GM12878 (cell line): ENCODE results near the gene PITRM1. TPM values are rescaled to one million over a fixed set of nuclear protein-coding genes. Genes with fewer than 3 reads are reported as not detected.

Experiments
- ATAC-seq: fragments of 200-7000 bp; cut with Tn5 transposase; 3 replicates; pipeline ENCODE4 v1.9.1; 2020; ENCODE audit warnings: mild to moderate bottlenecking, moderate library complexity
- BruUV-seq: library from RNA; stranded (reverse); fragments of 400-500 nt; replicated peaks from 2 replicates; lab custom pipeline; 2021; lab: Mats Ljungman, UMichigan
- CTCF ChIA-PET: fragments of 300-600 bp; sonication (Branson Sonifier 250); formaldehyde crosslinking; extraction: SDS; loops from one replicate; lab custom pipeline; 2021; ENCODE audit warnings: inconsistent platforms; lab: Yijun Ruan, JAX
- POLR2A ChIA-PET: fragments of 350-600 bp; formaldehyde crosslinking; extraction: SDS; loops from one replicate; lab custom pipeline; 2021; ENCODE audit warnings: inconsistent platforms; lab: Charles Lee
- RAD21 ChIA-PET: fragments of 300-600 bp; sonication (Branson Sonifier 250); formaldehyde crosslinking; loops from one replicate; lab custom pipeline; 2023; ENCODE audit warnings: antibody characterized with exemption; ENCODE audit not compliant: unreplicated experiment; lab: Charles Lee
- SMC1A ChIA-PET: fragments of 300-600 bp; sonication (Branson Sonifier 250); formaldehyde crosslinking; loops from one replicate; lab custom pipeline; 2023; ENCODE audit not compliant: unreplicated experiment, uncharacterized antibody; lab: Charles Lee
- DNase-seq: peaks from one replicate; pipeline ENCODE4 v3.0.0-alpha.2; 2011; ENCODE audit warnings: low read depth, low spot score
- FAIRE-seq: peaks from 3 replicates; lab custom pipeline; 2011; peaks lifted over from hg19 to GRCh38; lab: Jason Lieb, UNC
- H2AFZ ChIP-seq: 2 replicates; pipeline ENCODE4 v1.6.0; 2011; ENCODE audit warnings: low read depth, low read length, control low read depth; ENCODE audit not compliant: control insufficient read depth
- H3K27ac ChIP-seq: 2 replicates; pipeline ENCODE4 v1.5.1; 2011; ENCODE audit warnings: control low read depth; ENCODE audit not compliant: control insufficient read depth, insufficient read depth
- H3K27me3 ChIP-seq, 2 experiments: replicated peaks in 1 of 2; 2 replicates each; pipeline versions ENCODE4 v1.6.0 to v1.6.1; 2011; ENCODE audit warnings: low read length in 1 of 2; ENCODE audit not compliant: control insufficient read depth in 2 of 2, insufficient read depth in 2 of 2
- H3K36me3 ChIP-seq, 2 experiments: 2 replicates each; pipeline ENCODE4 v1.5.1; 2011; ENCODE audit warnings: low read length in 1 of 2; ENCODE audit not compliant: control insufficient read depth in 2 of 2, insufficient read depth in 2 of 2
- H3K4me1 ChIP-seq: 2 replicates; pipeline ENCODE4 v1.6.1; 2011; ENCODE audit warnings: mild to moderate bottlenecking, low read length, moderate library complexity, mixed read lengths; ENCODE audit not compliant: control insufficient read depth, insufficient read depth
- H3K4me2 ChIP-seq: 2 replicates; pipeline ENCODE4 v1.6.0; 2011; ENCODE audit warnings: control low read depth; ENCODE audit not compliant: control insufficient read depth, insufficient read depth
- H3K4me3 ChIP-seq: fragments of 200-600 bp; sonication (generic); 2 replicates; pipeline ENCODE4 v1.5.1; 2016
- H3K79me2 ChIP-seq: 2 replicates; pipeline ENCODE4 v1.6.0; 2011; ENCODE audit warnings: low read length; ENCODE audit not compliant: control insufficient read depth, insufficient read depth
- H3K9ac ChIP-seq: 2 replicates; pipeline ENCODE4 v1.8.0; 2011; ENCODE audit warnings: low read length, control low read depth, mixed read lengths; ENCODE audit not compliant: control insufficient read depth, insufficient read depth
- H3K9me3 ChIP-seq: replicated peaks from 3 replicates; pipeline ENCODE4 v1.5.1; 2011; ENCODE audit warnings: mild to moderate bottlenecking, low read length; ENCODE audit not compliant: control insufficient read depth, insufficient read depth
- H4K20me1 ChIP-seq: 2 replicates; pipeline ENCODE4 v1.6.0; 2011; ENCODE audit not compliant: control insufficient read depth, insufficient read depth
- CBX5 ChIP-seq: sonication (generic); IDR thresholded peaks from 2 replicates; pipeline ENCODE4 v1.6.1; 2016; ENCODE audit warnings: low read depth, moderate library complexity, mild to moderate bottlenecking, inconsistent platforms
- CHD2 ChIP-seq: IDR thresholded peaks from 2 replicates; pipeline ENCODE4 v1.6.1; 2011; ENCODE audit warnings: low read depth, low read length, improper control_type of control experiment, borderline replicate concordance
- CREB1 ChIP-seq: IDR thresholded peaks from 2 replicates; pipeline ENCODE4 v1.6.1; 2012; ENCODE audit warnings: low read depth, mild to moderate bottlenecking, inconsistent platforms
- E2F8 ChIP-seq: fragments of 450-650 bp; IDR thresholded peaks from 2 replicates; pipeline ENCODE4 v1.6.1; 2018; ENCODE audit warnings: mild to moderate bottlenecking, low read depth, moderate library complexity; ENCODE audit not compliant: partially characterized antibody
- GATAD2B ChIP-seq: fragments of 450-650 bp; conservative IDR thresholded peaks from 2 replicates; pipeline ENCODE4 v1.6.1; 2017; ENCODE audit warnings: low read depth, mild to moderate bottlenecking, moderate library complexity
- IRF4 ChIP-seq: IDR thresholded peaks from 2 replicates; pipeline ENCODE4 v1.6.1; 2011; ENCODE audit warnings: low read depth, low read length
- JUND ChIP-seq: IDR thresholded peaks from 2 replicates; pipeline ENCODE4 v1.6.1; 2012; ENCODE audit warnings: low read depth, mild to moderate bottlenecking, low read length, improper control_type of control experiment, moderate library complexity
- KAT2A ChIP-seq: conservative IDR thresholded peaks from 2 replicates; pipeline ENCODE4 v1.6.1; 2011; ENCODE audit warnings: low read depth, low read length; ENCODE audit not compliant: control insufficient read depth
- MLLT1 ChIP-seq: fragments of 450-650 bp; IDR thresholded peaks from 2 replicates; pipeline ENCODE4 v1.6.1; 2016; ENCODE audit warnings: mild to moderate bottlenecking
- MTA2 ChIP-seq: fragments of 450-650 bp; IDR thresholded peaks from 2 replicates; pipeline ENCODE4 v1.6.1; 2016; ENCODE audit warnings: low read depth, mild to moderate bottlenecking, moderate library complexity
- PBX3 ChIP-seq: IDR thresholded peaks from 2 replicates; pipeline ENCODE4 v1.6.1; 2011; ENCODE audit warnings: mild to moderate bottlenecking, low read depth, low read length, moderate library complexity; ENCODE audit not compliant: insufficient replicate concordance
- POLR2A ChIP-seq: IDR thresholded peaks from 2 replicates; pipeline ENCODE4 v1.6.1; 2011; ENCODE audit warnings: low read depth, mild to moderate bottlenecking, low read length
- RELA ChIP-seq: fragments of 450-650 bp; IDR thresholded peaks from 2 replicates; pipeline ENCODE4 v1.8.0; 2014; ENCODE audit warnings: borderline replicate concordance; ENCODE audit not compliant: partially characterized antibody
- RUNX3 ChIP-seq: IDR thresholded peaks from 2 replicates; pipeline ENCODE4 v1.6.1; 2012; ENCODE audit warnings: low read length, inconsistent platforms
- ZBTB33 ChIP-seq: fragments of 450-650 bp; IDR thresholded peaks from 2 replicates; pipeline ENCODE4 v1.6.1; 2017; ENCODE audit warnings: mild to moderate bottlenecking
- ZNF207 ChIP-seq: fragments of 450-650 bp; IDR thresholded peaks from 2 replicates; pipeline ENCODE4 v1.6.1; 2014; ENCODE audit warnings: antibody characterized with exemption, mild to moderate bottlenecking, borderline replicate concordance
- ZNF622 ChIP-seq: fragments of 450-650 bp; IDR thresholded peaks from 2 replicates; pipeline ENCODE4 v1.6.1; 2017; ENCODE audit warnings: mild to moderate bottlenecking, inconsistent platforms
- WGBS: methylation state at CpG from one replicate; pipeline ENCODE4 v1.1.6; 2016; ENCODE audit warnings: low lambda C conversion rate; ENCODE audit not compliant: insufficient replicate concordance, insufficient coverage; ENCODE audit errors: missing lambda C conversion rate; 5-methylcytosine and 5-hydroxymethylcytosine counted together
- in situ Hi-C: fragments of 300-500 bp; cut with MboI; formaldehyde crosslinking; loops from 9 replicates; pipeline ENCODE4 v1.14.3; 2018; ENCODE audit warnings: mixed read lengths
- intact Hi-C: fragments of 100-400 bp; cut with micrococcal nuclease; formaldehyde crosslinking; loops from one replicate; pipeline ENCODE4 v1.14.2; 2022; ENCODE audit not compliant: unreplicated experiment
- polyA plus RNA-seq, 11 experiments: library from polyadenylated mRNA; depleted of rRNA in 4 of 11; unstranded in 6 of 11; stranded (reverse) in 5 of 11; fragments of >200 nt; fragmentation: Nextera tagmentation in 4 of 11; fragmentation: Illumina TruSeq in 1 of 11; extraction: Ambion mirVana in 4 of 11; extraction: Trizol in 1 of 11; gene quantifications; 1 replicate in 1 of 11; 2 replicates in 10 of 11; pipeline versions ENCODE4 v1.2.1 to v1.2.3, GENCODE V29; 2011 to 2016; ENCODE audit warnings: inconsistent platforms in 2 of 11, missing spikeins in 2 of 11, low read depth in 1 of 11
- total RNA-seq, 4 experiments: library from RNA; depleted of rRNA in 3 of 4; stranded (reverse); fragments of >200 nt in 3 of 4; fragmentation: Illumina TruSeq in 1 of 4; extraction: Trizol in 1 of 4; gene quantifications; 2 replicates each; pipeline versions ENCODE4 v1.2.1 to v1.2.3, GENCODE V29; 2013 to 2021

The PITRM1 gene
- total and polyA plus RNA-seq, 10 of the 15 experiments (the other 5 are each of a cell fraction or from before 2014, with no cell fraction given): 15.5 to 53.0 (median 45.0) TPM

- no peak for TF ChIP-seq E2F8
- TF ChIP-seq, all 136 proteins: peak for 0
These were observed 29.2 kb upstream of the PITRM1 start (continued) for GRCh38 chr10:3201796-3202195.

- Histone ChIP-seq H4K20me1 (no peaks in the 10 kb centered on the region; the same call in 1 of the 2 replicates), H3K9me3 (no peaks in the 10 kb centered on the region), H3K4me1 (no peaks in the 10 kb centered on the region), H3K79me2 (no peaks in the 10 kb centered on the region), H3K4me3 (no peak overlapping the region), H3K9ac (no peak overlapping the region), H3K36me3 (no peaks in the 10 kb centered on the region), H3K4me2 (no peak overlapping the region), H2AFZ (no peak overlapping the region), H3K27me3 (peaks cover 1 to 15% of the 10 kb centered on the region in 2 experiments), H3K27ac (no peak overlapping the region)
- ATAC-seq: no peak
- in situ Hi-C loops (loop anchor here (10.0 kb wide), 1 partner anchor 1455 kb away; no protein-coding TSS in a partner anchor), intact Hi-C loops (no loop called here)
- CTCF ChIA-PET: no interaction called here
- POLR2A ChIA-PET: no interaction called here
- FAIRE-seq: no peak
- 10% methylated on average over 9 of the region's 9 CpGs for WGBS
- DNase-seq: no peak
- SMC1A ChIA-PET: no interaction called here
- no TSS peak for BruUV-seq
- RAD21 ChIA-PET: no interaction called here
- TF ChIP-seq ZNF207 (no peak), IRF4 (no peak), PBX3 (no peak), MLLT1 (no peak), KAT2A (no peak), MTA2 (no peak), CHD2 (no peak), CREB1 (no peak), RELA (no peak), CBX5 (no peak), JUND (no peak), ZBTB33 (no peak), GATAD2B (no peak), POLR2A (no peak), ZNF622 (no peak), RUNX3 (no peak)
These were observed 26.9 kb upstream of the PITRM1 start for GRCh38 chr10:3199488-3199887.
